ENCODE results near the gene ITPR1.

The ITPR1 gene

DNA sequence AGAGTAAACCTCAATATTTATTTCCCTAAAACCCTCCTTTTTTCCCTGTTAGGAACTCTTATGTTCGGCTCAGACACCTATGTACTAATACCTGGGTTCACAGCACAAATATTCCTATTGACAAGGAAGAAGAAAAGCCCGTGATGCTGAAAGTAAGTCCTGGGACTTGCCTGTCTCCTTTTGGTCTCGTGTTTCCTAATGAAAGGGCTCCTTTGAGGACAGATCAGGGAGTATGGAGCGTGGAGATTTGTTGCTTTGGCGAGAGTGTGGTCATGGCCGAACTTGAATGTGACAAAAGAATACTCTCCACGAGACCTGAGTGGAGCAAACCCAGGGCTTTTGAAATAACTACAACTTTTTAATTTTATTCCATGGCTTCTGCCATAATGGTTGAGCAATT, 167.8 kb downstream of the ITPR1 start:
- H2BK5ac ChIP-seq (ENCODE audit: low read length) = no peak overlapping the region
- no peaks in the 10 kb centered on the region for H3K79me2 ChIP-seq (ENCODE audit: control insufficient read depth, insufficient read depth, low read length)
- no peaks in the 10 kb centered on the region for H3K36me3 ChIP-seq (ENCODE audit: control insufficient read depth, insufficient read depth, low read length)
- H3K4ac ChIP-seq (ENCODE audit: low read depth, low read length) = no peak overlapping the region
- no peak overlapping the region for H3K27ac ChIP-seq (ENCODE audit: low read depth, low read length)
- H2BK120ac ChIP-seq (ENCODE audit: low read depth, low read length) = no peak overlapping the region
- H3K4me1 ChIP-seq (ENCODE audit: control insufficient read depth, low read depth, low read length) = no peaks in the 10 kb centered on the region
- no peak overlapping the region for H2AK5ac ChIP-seq (ENCODE audit: low read length)
- no peaks in the 10 kb centered on the region for H3K79me1 ChIP-seq (ENCODE audit: low read length)
- no peak overlapping the region for H4K5ac ChIP-seq (ENCODE audit: low read length)
- DNase-seq = no peak
- H3K9ac ChIP-seq (ENCODE audit: low read length) = no peak overlapping the region
- WGBS (ENCODE audit: extremely low coverage, insufficient coverage, low lambda C conversion rate) = no CpG with 5 or more reads among the region's 7 CpGs
- no peak overlapping the region for H3K56ac ChIP-seq (ENCODE audit: low read length)
- H2BK15ac ChIP-seq (replicated peaks; ENCODE audit: low read depth) = no peak overlapping the region
- H3K4me3 ChIP-seq (ENCODE audit: low read length) = no peak overlapping the region
- no peak overlapping the region for H3K18ac ChIP-seq (ENCODE audit: low read length)
- no peak overlapping the region for H4K8ac ChIP-seq (ENCODE audit: low read depth, low read length)
- no peak overlapping the region for H3K23ac ChIP-seq (ENCODE audit: low read length)
- no peak overlapping the region for H3K4me2 ChIP-seq (ENCODE audit: low read length)
- H3K27me3 ChIP-seq (ENCODE audit: insufficient read depth, low read length, poor library complexity) = no peaks in the 10 kb centered on the region

DNA sequence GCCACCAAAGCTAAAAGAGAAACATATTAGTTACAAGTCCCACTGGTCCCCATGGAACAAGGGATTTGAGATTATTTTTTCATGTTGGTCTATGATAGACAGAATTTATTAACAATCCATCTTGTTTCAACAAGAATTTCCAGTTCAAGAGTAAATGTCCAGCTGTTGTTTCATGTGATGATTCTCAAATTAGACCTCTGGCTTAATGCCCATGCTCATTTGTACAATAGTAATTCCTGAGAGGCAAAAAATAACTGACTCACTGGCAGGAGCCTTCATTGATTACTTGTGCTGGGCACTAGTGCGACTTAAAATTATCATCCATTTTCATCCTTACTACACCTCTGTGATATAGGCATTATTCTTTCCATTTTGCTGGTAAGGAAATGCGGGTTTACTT, 171.3 kb downstream of the ITPR1 start:
- Histone ChIP-seq H3K79me1 (ENCODE audit: low read length) (no peaks in the 10 kb centered on the region), H2BK5ac (ENCODE audit: low read length) (no peak overlapping the region), H3K36me3 (ENCODE audit: control insufficient read depth, insufficient read depth, low read length) (no peaks in the 10 kb centered on the region), H4K8ac (ENCODE audit: low read depth, low read length) (no peak overlapping the region), H3K56ac (ENCODE audit: low read length) (no peak overlapping the region), H3K27me3 (ENCODE audit: insufficient read depth, low read length, poor library complexity) (no peaks in the 10 kb centered on the region), H3K4ac (ENCODE audit: low read depth, low read length) (no peak overlapping the region), H3K4me3 (ENCODE audit: low read length) (no peak overlapping the region), H4K5ac (ENCODE audit: low read length) (no peak overlapping the region), H3K9ac (ENCODE audit: low read length) (no peak overlapping the region), H3K27ac (ENCODE audit: low read depth, low read length) (no peak overlapping the region), H2BK15ac (replicated peaks; ENCODE audit: low read depth) (no peak overlapping the region), H3K79me2 (ENCODE audit: control insufficient read depth, insufficient read depth, low read length) (no peaks in the 10 kb centered on the region), H3K23ac (ENCODE audit: low read length) (no peak overlapping the region), H3K4me2 (ENCODE audit: low read length) (no peak overlapping the region), H2AK5ac (ENCODE audit: low read length) (no peak overlapping the region), H3K18ac (ENCODE audit: low read length) (no peak overlapping the region), H3K4me1 (ENCODE audit: control insufficient read depth, low read depth, low read length) (no peaks in the 10 kb centered on the region), H2BK120ac (ENCODE audit: low read depth, low read length) (no peak overlapping the region)
- no CpG with 5 or more reads among the region's 2 CpGs for WGBS (ENCODE audit: extremely low coverage, insufficient coverage, low lambda C conversion rate)
- DNase-seq = no peak

DNA sequence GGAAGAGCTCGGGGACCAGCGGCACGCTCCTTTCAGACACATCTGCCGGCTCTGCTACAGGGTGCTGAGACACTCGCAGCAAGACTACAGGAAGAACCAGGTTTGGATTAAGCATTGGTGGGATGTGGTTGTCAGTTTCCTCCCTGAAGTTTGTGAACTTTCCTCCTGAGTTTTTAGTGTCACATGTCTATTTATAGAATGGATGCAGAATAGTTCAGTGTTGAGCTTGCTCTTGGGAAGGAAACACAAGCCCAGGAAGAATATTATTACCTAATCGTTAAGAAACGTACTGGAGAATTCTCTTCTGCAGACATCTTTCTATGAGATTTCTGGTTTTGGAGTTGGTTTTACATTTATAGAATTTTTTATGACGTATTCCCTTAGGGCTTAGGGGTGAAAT, 172.0 kb downstream of the ITPR1 start:
- Histone ChIP-seq H3K27ac (ENCODE audit: low read depth, low read length) (no peak overlapping the region), H3K36me3 (ENCODE audit: control insufficient read depth, insufficient read depth, low read length) (no peaks in the 10 kb centered on the region), H2BK5ac (ENCODE audit: low read length) (no peak overlapping the region), H2BK15ac (replicated peaks; ENCODE audit: low read depth) (no peak overlapping the region), H3K27me3 (ENCODE audit: insufficient read depth, low read length, poor library complexity) (no peaks in the 10 kb centered on the region), H3K79me1 (ENCODE audit: low read length) (no peaks in the 10 kb centered on the region), H3K23ac (ENCODE audit: low read length) (no peak overlapping the region), H3K4me2 (ENCODE audit: low read length) (no peak overlapping the region), H3K18ac (ENCODE audit: low read length) (no peak overlapping the region), H3K4ac (ENCODE audit: low read depth, low read length) (no peak overlapping the region), H2BK120ac (ENCODE audit: low read depth, low read length) (no peak overlapping the region), H4K5ac (ENCODE audit: low read length) (no peak overlapping the region), H4K8ac (ENCODE audit: low read depth, low read length) (no peak overlapping the region), H3K9ac (ENCODE audit: low read length) (no peak overlapping the region), H3K79me2 (ENCODE audit: control insufficient read depth, insufficient read depth, low read length) (no peaks in the 10 kb centered on the region), H3K4me1 (ENCODE audit: control insufficient read depth, low read depth, low read length) (no peaks in the 10 kb centered on the region), H3K56ac (ENCODE audit: low read length) (no peak overlapping the region), H3K4me3 (ENCODE audit: low read length) (no peak overlapping the region), H2AK5ac (ENCODE audit: low read length) (no peak overlapping the region)
- no CpG with 5 or more reads among the region's 8 CpGs for WGBS (ENCODE audit: extremely low coverage, insufficient coverage, low lambda C conversion rate)
- DNase-seq = no peak

DNA sequence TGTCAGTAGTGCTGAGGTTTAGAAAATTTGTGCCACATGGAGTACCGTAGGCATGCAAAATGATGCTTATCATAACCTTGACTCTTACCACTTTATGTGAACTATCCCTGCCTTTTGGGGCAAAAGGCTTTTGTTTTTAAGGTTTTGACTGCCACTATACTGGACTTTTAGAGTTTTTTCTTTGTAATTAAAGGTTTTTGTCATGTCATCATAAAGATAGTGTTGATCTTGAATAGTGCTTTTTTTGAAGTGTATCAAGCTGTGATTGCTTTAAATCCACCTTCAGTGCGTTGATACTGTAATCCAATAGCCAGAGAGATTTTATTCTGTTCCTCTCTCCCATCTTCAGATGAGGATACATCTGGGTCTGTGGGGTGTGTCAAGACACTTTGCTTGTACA, 172.9 kb downstream of the ITPR1 start:
- DNase-seq = no peak
- Histone ChIP-seq H3K4ac (ENCODE audit: low read depth, low read length) (no peak overlapping the region), H3K27me3 (ENCODE audit: insufficient read depth, low read length, poor library complexity) (no peaks in the 10 kb centered on the region), H2AK5ac (ENCODE audit: low read length) (no peak overlapping the region), H3K23ac (ENCODE audit: low read length) (no peak overlapping the region), H2BK5ac (ENCODE audit: low read length) (no peak overlapping the region), H2BK15ac (replicated peaks; ENCODE audit: low read depth) (no peak overlapping the region), H3K9ac (ENCODE audit: low read length) (no peak overlapping the region), H3K56ac (ENCODE audit: low read length) (no peak overlapping the region), H3K79me2 (ENCODE audit: control insufficient read depth, insufficient read depth, low read length) (no peaks in the 10 kb centered on the region), H3K4me1 (ENCODE audit: control insufficient read depth, low read depth, low read length) (no peaks in the 10 kb centered on the region), H4K5ac (ENCODE audit: low read length) (no peak overlapping the region), H3K4me2 (ENCODE audit: low read length) (no peak overlapping the region), H3K4me3 (ENCODE audit: low read length) (no peak overlapping the region), H3K27ac (ENCODE audit: low read depth, low read length) (no peak overlapping the region), H3K79me1 (ENCODE audit: low read length) (no peaks in the 10 kb centered on the region), H3K18ac (ENCODE audit: low read length) (no peak overlapping the region), H3K36me3 (ENCODE audit: control insufficient read depth, insufficient read depth, low read length) (no peaks in the 10 kb centered on the region), H2BK120ac (ENCODE audit: low read depth, low read length) (no peak overlapping the region), H4K8ac (ENCODE audit: low read depth, low read length) (no peak overlapping the region)
- WGBS (ENCODE audit: extremely low coverage, insufficient coverage, low lambda C conversion rate) = no CpG with 5 or more reads among the region's 2 CpGs

DNA sequence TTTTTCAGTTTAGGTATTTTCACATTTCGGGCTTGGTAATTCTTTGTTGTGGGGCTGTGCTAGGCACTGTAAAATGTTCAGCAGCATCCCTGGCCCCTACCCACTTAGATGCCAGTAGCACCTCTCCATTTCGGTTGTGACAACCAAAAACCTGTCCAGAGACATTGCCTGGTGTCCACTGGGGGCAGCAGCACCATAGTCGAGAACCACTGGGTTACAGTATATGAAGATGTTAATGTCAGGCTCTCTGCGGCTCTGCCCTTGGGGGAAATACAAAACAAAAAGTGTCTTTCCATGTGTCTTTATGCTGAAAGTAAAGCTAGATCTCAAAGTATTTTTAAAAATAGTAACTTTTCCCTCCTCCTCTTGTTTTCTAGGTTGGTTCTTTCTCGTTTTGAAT, 177.2 kb downstream of the ITPR1 start:
- H4K5ac ChIP-seq (ENCODE audit: low read length) = no peak overlapping the region
- H3K23ac ChIP-seq (ENCODE audit: low read length) = no peak overlapping the region
- H3K36me3 ChIP-seq (ENCODE audit: control insufficient read depth, insufficient read depth, low read length) = no peaks in the 10 kb centered on the region
- H2BK5ac ChIP-seq (ENCODE audit: low read length) = no peak overlapping the region
- no peak overlapping the region for H3K56ac ChIP-seq (ENCODE audit: low read length)
- no peaks in the 10 kb centered on the region for H3K79me2 ChIP-seq (ENCODE audit: control insufficient read depth, insufficient read depth, low read length)
- DNase-seq = peak; percentile 70
- H2AK5ac ChIP-seq (ENCODE audit: low read length) = no peak overlapping the region
- H3K27ac ChIP-seq (ENCODE audit: low read depth, low read length) = no peak overlapping the region
- no peak overlapping the region for H4K8ac ChIP-seq (ENCODE audit: low read depth, low read length)
- H3K4me3 ChIP-seq (ENCODE audit: low read length) = no peak overlapping the region
- H2BK120ac ChIP-seq (ENCODE audit: low read depth, low read length) = no peak overlapping the region
- H3K4me1 ChIP-seq (ENCODE audit: control insufficient read depth, low read depth, low read length) = no peaks in the 10 kb centered on the region
- H3K27me3 ChIP-seq (ENCODE audit: insufficient read depth, low read length, poor library complexity) = no peaks in the 10 kb centered on the region
- no peak overlapping the region for H2BK15ac ChIP-seq (replicated peaks; ENCODE audit: low read depth)
- no CpG with 5 or more reads among the region's 5 CpGs for WGBS (ENCODE audit: extremely low coverage, insufficient coverage, low lambda C conversion rate)
- no peak overlapping the region for H3K4me2 ChIP-seq (ENCODE audit: low read length)
- no peak overlapping the region for H3K18ac ChIP-seq (ENCODE audit: low read length)
- no peak overlapping the region for H3K4ac ChIP-seq (ENCODE audit: low read depth, low read length)
- H3K9ac ChIP-seq (ENCODE audit: low read length) = no peak overlapping the region
- H3K79me1 ChIP-seq (ENCODE audit: low read length) = no peaks in the 10 kb centered on the region

DNA sequence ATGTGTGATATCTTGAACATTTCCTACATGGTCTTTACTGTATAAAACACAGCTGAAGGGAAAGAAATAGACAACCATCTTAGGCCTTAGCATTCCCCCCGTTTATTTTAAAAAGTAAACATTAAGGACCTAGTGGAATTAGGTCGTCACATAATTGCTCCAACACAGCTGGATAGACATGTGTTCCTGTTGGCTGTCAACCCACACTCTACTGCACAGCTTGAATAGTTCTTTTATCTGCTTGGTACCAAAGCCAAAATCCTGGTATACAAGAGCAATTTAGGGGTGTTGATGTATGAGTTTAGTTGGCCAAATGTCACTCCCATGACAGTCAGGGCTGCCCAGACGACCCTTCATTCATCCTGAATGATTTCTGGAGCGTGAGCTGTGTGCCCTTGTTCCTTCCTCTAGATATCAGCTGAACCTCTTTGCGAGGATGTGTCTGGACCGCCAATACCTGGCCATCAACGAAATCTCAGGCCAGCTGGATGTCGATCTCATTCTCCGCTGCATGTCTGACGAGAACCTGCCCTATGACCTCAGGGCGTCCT, 179.7 kb downstream of the ITPR1 start:
- no peaks in the 10 kb centered on the region for H3K4me1 ChIP-seq (ENCODE audit: control insufficient read depth, low read depth, low read length)
- no peak overlapping the region for H2BK120ac ChIP-seq (ENCODE audit: low read depth, low read length)
- H4K8ac ChIP-seq (ENCODE audit: low read depth, low read length) = no peak overlapping the region
- H3K18ac ChIP-seq (ENCODE audit: low read length) = no peak overlapping the region
- no peak overlapping the region for H3K23ac ChIP-seq (ENCODE audit: low read length)
- H3K36me3 ChIP-seq (ENCODE audit: control insufficient read depth, insufficient read depth, low read length) = no peaks in the 10 kb centered on the region
- no CpG with 5 or more reads among the region's 11 CpGs for WGBS (ENCODE audit: extremely low coverage, insufficient coverage, low lambda C conversion rate)
- H3K4me2 ChIP-seq (ENCODE audit: low read length) = no peak overlapping the region
- no peaks in the 10 kb centered on the region for H3K79me1 ChIP-seq (ENCODE audit: low read length)
- H3K79me2 ChIP-seq (ENCODE audit: control insufficient read depth, insufficient read depth, low read length) = no peaks in the 10 kb centered on the region
- H4K5ac ChIP-seq (ENCODE audit: low read length) = no peak overlapping the region
- H3K27me3 ChIP-seq (ENCODE audit: insufficient read depth, low read length, poor library complexity) = no peaks in the 10 kb centered on the region
- no peak overlapping the region for H2BK5ac ChIP-seq (ENCODE audit: low read length)
- no peak overlapping the region for H2BK15ac ChIP-seq (replicated peaks; ENCODE audit: low read depth)
- no peak overlapping the region for H3K56ac ChIP-seq (ENCODE audit: low read length)
- H3K4ac ChIP-seq (ENCODE audit: low read depth, low read length) = no peak overlapping the region
- H3K27ac ChIP-seq (ENCODE audit: low read depth, low read length) = no peak overlapping the region
- H2AK5ac ChIP-seq (ENCODE audit: low read length) = no peak overlapping the region
- H3K4me3 ChIP-seq (ENCODE audit: low read length) = no peak overlapping the region
- no peak overlapping the region for H3K9ac ChIP-seq (ENCODE audit: low read length)
- no peak for DNase-seq
